K562 (cell line): ENCODE results near the gene EPSTI1. TPM values are rescaled to one million over a fixed set of nuclear protein-coding genes. Genes with fewer than 3 reads are reported as not detected.

Experiments used
- ATAC-seq: fragments of 200-7000 bp; cut with Tn5 transposase; 3 replicates; pipeline ENCODE4 v1.9.1; 2020; ENCODE audit warnings: moderate library complexity
- BruUV-seq: library from RNA; stranded (reverse); fragments of 400-500 nt; replicated peaks from 2 replicates; lab custom pipeline; 2021; lab: Mats Ljungman, UMichigan
- CTCF ChIA-PET: fragments of 300-600 bp; formaldehyde crosslinking; extraction: SDS; loops from one replicate; lab custom pipeline; 2021; ENCODE audit warnings: low intra/inter-chr PET ratio; lab: Yijun Ruan, JAX
- POLR2A ChIA-PET: fragments of 300-600, 350-650 bp; sonication (Branson Sonifier 250); formaldehyde crosslinking; extraction: SDS; loops from one replicate; lab custom pipeline; 2021; ENCODE audit warnings: antibody characterized with exemption, inconsistent platforms; lab: Yijun Ruan, JAX
- DNase-seq, 4 experiments: peaks; one replicate each; pipeline versions ENCODE4 v3.0.0 to v3.0.0-alpha.2; 2011 to 2018; ENCODE audit warnings: low spot score in 3 of 4, mixed read lengths in 3 of 4; ENCODE audit errors: extremely low read depth in 1 of 4
- FAIRE-seq: peaks from 2 replicates; lab custom pipeline; 2011; peaks lifted over from hg19 to GRCh38; lab: Jason Lieb, UNC
- H2AFZ ChIP-seq: 2 replicates; pipeline ENCODE4 v1.6.0; 2011; ENCODE audit warnings: low read depth, low read length, control low read depth, inconsistent platforms
- H3K27ac ChIP-seq: fragments of 200-600 bp; 3 replicates; pipeline ENCODE4 v1.8.0; 2011; ENCODE audit warnings: low read depth, mild to moderate bottlenecking, control low read depth, inconsistent platforms, low read length, moderate library complexity, mixed read lengths; ENCODE audit errors: extremely low read depth
- H3K27me3 ChIP-seq, 2 experiments: fragments of 300-600 bp in 1 of 2; 2 replicates in 1 of 2; 3 replicates in 1 of 2; pipeline versions ENCODE4 v1.6.0 to v1.8.0; 2011; ENCODE audit warnings: inconsistent platforms in 2 of 2, low read length in 2 of 2, mild to moderate bottlenecking in 1 of 2, mixed read lengths in 1 of 2, moderate library complexity in 1 of 2; ENCODE audit not compliant: control insufficient read depth in 2 of 2, insufficient read depth in 2 of 2
- H3K36me3 ChIP-seq: fragments of 300-600 bp; 3 replicates; pipeline ENCODE4 v1.8.0; 2011; ENCODE audit warnings: mild to moderate bottlenecking, low read length, inconsistent platforms; ENCODE audit not compliant: control insufficient read depth, insufficient read depth
- H3K4me1 ChIP-seq, 2 experiments: fragments of 200-600 bp in 1 of 2; replicated peaks in 1 of 2; 2 replicates in 1 of 2; 3 replicates in 1 of 2; pipeline versions ENCODE4 v1.5.1 to v1.8.0; 2011; ENCODE audit warnings: inconsistent platforms in 2 of 2, low read length in 2 of 2, mild to moderate bottlenecking in 1 of 2, mixed read lengths in 1 of 2, moderate library complexity in 1 of 2; ENCODE audit not compliant: control insufficient read depth in 2 of 2, insufficient read depth in 2 of 2
- H3K4me2 ChIP-seq: 2 replicates; pipeline ENCODE4 v1.6.1; 2011; ENCODE audit warnings: low read length, control low read depth, inconsistent platforms, mixed read lengths; ENCODE audit not compliant: insufficient read depth
- H3K4me3 ChIP-seq: fragments of 200-600 bp; sonication (generic), shearing (Covaris generic); 2 replicates; pipeline ENCODE4 v1.5.1; 2016; ENCODE audit warnings: control low read depth, inconsistent platforms
- H3K79me2 ChIP-seq: fragments of 200-600 bp; 3 replicates; pipeline ENCODE4 v1.8.0; 2011; ENCODE audit warnings: low read length, inconsistent platforms; ENCODE audit not compliant: control insufficient read depth, insufficient read depth
- H3K9ac ChIP-seq, 2 experiments: 2 replicates each; pipeline versions ENCODE4 v1.6.0 to v1.6.1; 2011; ENCODE audit warnings: low read depth in 2 of 2, low read length in 2 of 2, control low read depth in 1 of 2, inconsistent platforms in 1 of 2, mild to moderate bottlenecking in 1 of 2, mixed read lengths in 1 of 2; ENCODE audit not compliant: insufficient read depth in 1 of 2
- H3K9me1 ChIP-seq: one replicate; pipeline ENCODE4 v1.6.0; 2011; ENCODE audit warnings: inconsistent platforms, mild to moderate bottlenecking, low read length, moderate library complexity; ENCODE audit not compliant: control insufficient read depth, insufficient read depth
- H3K9me3 ChIP-seq: replicated peaks from 2 replicates; pipeline ENCODE4 v1.5.1; 2011; ENCODE audit warnings: low read depth, low read length, inconsistent platforms; ENCODE audit not compliant: control insufficient read depth, insufficient read depth
- H4K20me1 ChIP-seq: replicated peaks from 2 replicates; pipeline ENCODE4 v1.6.1; 2011; ENCODE audit warnings: low read length, inconsistent platforms, mixed read lengths; ENCODE audit not compliant: control insufficient read depth, insufficient read depth
- CEBPG ChIP-seq, 3 experiments: fragments of 200-800 bp in 1 of 3; sonication (Bioruptor generic) in 1 of 3; sonication (generic) in 1 of 3; formaldehyde crosslinking in 1 of 3; IDR thresholded peaks in 2 of 3; conservative IDR thresholded peaks in 1 of 3; 2 replicates each; pipeline versions ENCODE4 v1.6.1 to v1.8.0; 2016 to 2022; ENCODE audit warnings: missing compliant biosample characterization in 2 of 3, missing genetic modification characterization in 2 of 3, mild to moderate bottlenecking in 1 of 3, missing genetic modification reagents in 1 of 3
- HEY1 ChIP-seq: fragments of 250-450 bp; sonication (Bioruptor Pico); IDR thresholded peaks from 2 replicates; pipeline ENCODE4 v1.5.0; 2020; ENCODE audit warnings: mild to moderate bottlenecking, moderate library complexity, borderline replicate concordance
- RCOR1 ChIP-seq, 2 experiments: IDR thresholded peaks; 2 replicates each; pipeline ENCODE4 v1.6.1; 2012; ENCODE audit warnings: low read depth in 2 of 2, low read length in 2 of 2, borderline replicate concordance in 1 of 2, improper control_type of control experiment in 1 of 2
- SMARCA4 ChIP-seq: fragments of 450-650 bp; IDR thresholded peaks from 2 replicates; pipeline ENCODE4 v1.6.1; 2016
- U2AF2 ChIP-seq: fragments of 200-400 bp; formaldehyde crosslinking; optimal IDR thresholded peaks from 2 replicates; pipeline ENCODE3; 2017; ENCODE audit warnings: low read depth, mild to moderate bottlenecking, low read length
- XRCC4 ChIP-seq: IDR thresholded peaks from one replicate; pipeline ENCODE4 v1.6.1; 2011; ENCODE audit not compliant: insufficient read depth, insufficient read length; ENCODE audit errors: extremely low read depth
- YBX1 ChIP-seq: fragments of 450-650 bp; IDR thresholded peaks from 2 replicates; pipeline ENCODE4 v1.7.1; 2016; ENCODE audit warnings: mild to moderate bottlenecking
- WGBS: fragments of 100-300 bp; shearing (Covaris generic); methylation state at CpG from one replicate; pipeline ENCODE4 v1.1.6; 2016; ENCODE audit warnings: low coverage, mixed read lengths; ENCODE audit not compliant: insufficient coverage; ENCODE audit errors: missing lambda C conversion rate; 5-methylcytosine and 5-hydroxymethylcytosine counted together
- in situ Hi-C: fragments of 300-500 bp; cut with MboI; formaldehyde crosslinking; loops from 4 replicates; pipeline ENCODE4 v1.15.0; 2018; ENCODE audit warnings: inconsistent platforms, mixed read lengths
- intact Hi-C: fragments of 100-400 bp; cut with micrococcal nuclease; formaldehyde crosslinking; loops from 2 replicates; pipeline ENCODE4 v1.14.2; 2022
- polyA plus RNA-seq, 8 experiments: library from polyadenylated mRNA; depleted of rRNA in 4 of 8; stranded (reverse) in 5 of 8; unstranded in 3 of 8; fragments of >200 nt; fragmentation: Nextera tagmentation in 2 of 8; fragmentation: Illumina TruSeq in 1 of 8; extraction: Ambion mirVana in 2 of 8; extraction: Trizol in 1 of 8; gene quantifications; 2 replicates each; pipeline versions ENCODE4 v1.2.1 to v1.2.3, GENCODE V29; 2011 to 2014; ENCODE audit warnings: inconsistent platforms in 1 of 8, missing spikeins in 1 of 8
- total RNA-seq, 7 experiments: library from RNA; depleted of rRNA in 6 of 7; stranded (reverse); fragments of >200 nt in 6 of 7; fragmentation: Illumina TruSeq in 2 of 7; extraction: Trizol in 2 of 7; gene quantifications; 2 replicates each; pipeline versions ENCODE4 v1.2.1 to v1.2.3, GENCODE V29; 2011 to 2021; ENCODE audit warnings: low replicate concordance in 1 of 7
- TF ChIP-seq, protein P1 (sequence below), 3 experiments: fragments of 200-800 bp in 1 of 3; fragments of 250-450 bp in 1 of 3; fragments of 450-650 bp in 1 of 3; sonication (Bioruptor Pico) in 1 of 3; sonication (Bioruptor generic) in 1 of 3; formaldehyde crosslinking in 1 of 3; IDR thresholded peaks; 2 replicates each; pipeline versions ENCODE4 v1.6.1 to v1.8.0; 2016 to 2022; ENCODE audit warnings: mild to moderate bottlenecking in 2 of 3, missing genetic modification characterization in 2 of 3, missing compliant biosample characterization in 1 of 3, moderate library complexity in 1 of 3
- TF ChIP-seq, protein P2 (sequence below): IDR thresholded peaks from 2 replicates; pipeline ENCODE4 v1.6.1; 2016; ENCODE audit warnings: missing genetic modification characterization, missing compliant biosample characterization
- TF ChIP-seq, protein P3 (sequence below): fragments of 200-800 bp; sonication (Bioruptor generic); IDR thresholded peaks from 2 replicates; pipeline ENCODE4 v1.6.1; 2017; ENCODE audit warnings: missing genetic modification characterization, missing compliant biosample characterization

The EPSTI1 gene
- total and polyA plus RNA-seq, 9 of the 15 experiments (the other 6 are each of a cell fraction or from before 2014, with no cell fraction given) = 0.18 to 1.0 TPM; not detected in 7

DNA sequence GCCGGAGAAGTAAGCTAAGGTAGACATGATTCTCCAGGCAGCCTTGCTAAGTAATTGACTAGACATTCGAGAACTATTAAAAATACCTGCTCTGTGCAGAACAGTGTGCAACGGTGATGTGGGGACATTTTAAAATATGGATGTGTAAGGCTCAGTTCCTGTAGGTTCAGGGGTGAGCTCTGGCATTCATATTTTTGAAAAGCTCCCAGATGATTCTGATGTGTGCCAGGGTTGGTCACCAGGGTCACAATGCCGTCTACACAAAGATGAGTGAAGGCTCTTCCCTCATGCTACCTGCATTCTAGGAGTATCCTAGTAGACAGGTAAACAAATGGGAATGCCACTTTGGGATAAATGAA, 702 bp upstream of the EPSTI1 start:
- ChIA-PET POLR2A (interaction anchor here (1.0 kb wide), 1 partner anchor 27 kb away, joined by 4 read pairs; no protein-coding TSS in a partner anchor), CTCF (no interaction called here)
- H4K20me1 ChIP-seq = no peaks in the 10 kb centered on the region
- FAIRE-seq = no peak
- H3K79me2 ChIP-seq = no peaks in the 10 kb centered on the region
- H3K4me3 ChIP-seq = no peak overlapping the region
- BruUV-seq = no TSS peak
- peaks cover 2 to 4% of the 10 kb centered on the region in 2 experiments; a peak in 3 of 5 replicates for H3K27me3 ChIP-seq
- H3K4me1 ChIP-seq = peaks cover 0 to 5% of the 10 kb centered on the region in 2 experiments; a peak in 3 of 5 replicates
- no peak for DNase-seq
- in situ Hi-C loops (no loop called here), intact Hi-C loops (no loop called here)
- no peak overlapping the region for H2AFZ ChIP-seq
- no peak overlapping the region for H3K4me2 ChIP-seq
- no peak for ATAC-seq
- no peaks in the 10 kb centered on the region for H3K9me1 ChIP-seq
- WGBS = 2% methylated on average over 4 of the region's 4 CpGs
- H3K9me3 ChIP-seq = no peaks in the 10 kb centered on the region
- TF ChIP-seq U2AF2 = no peak
- TF ChIP-seq, protein P1, sequence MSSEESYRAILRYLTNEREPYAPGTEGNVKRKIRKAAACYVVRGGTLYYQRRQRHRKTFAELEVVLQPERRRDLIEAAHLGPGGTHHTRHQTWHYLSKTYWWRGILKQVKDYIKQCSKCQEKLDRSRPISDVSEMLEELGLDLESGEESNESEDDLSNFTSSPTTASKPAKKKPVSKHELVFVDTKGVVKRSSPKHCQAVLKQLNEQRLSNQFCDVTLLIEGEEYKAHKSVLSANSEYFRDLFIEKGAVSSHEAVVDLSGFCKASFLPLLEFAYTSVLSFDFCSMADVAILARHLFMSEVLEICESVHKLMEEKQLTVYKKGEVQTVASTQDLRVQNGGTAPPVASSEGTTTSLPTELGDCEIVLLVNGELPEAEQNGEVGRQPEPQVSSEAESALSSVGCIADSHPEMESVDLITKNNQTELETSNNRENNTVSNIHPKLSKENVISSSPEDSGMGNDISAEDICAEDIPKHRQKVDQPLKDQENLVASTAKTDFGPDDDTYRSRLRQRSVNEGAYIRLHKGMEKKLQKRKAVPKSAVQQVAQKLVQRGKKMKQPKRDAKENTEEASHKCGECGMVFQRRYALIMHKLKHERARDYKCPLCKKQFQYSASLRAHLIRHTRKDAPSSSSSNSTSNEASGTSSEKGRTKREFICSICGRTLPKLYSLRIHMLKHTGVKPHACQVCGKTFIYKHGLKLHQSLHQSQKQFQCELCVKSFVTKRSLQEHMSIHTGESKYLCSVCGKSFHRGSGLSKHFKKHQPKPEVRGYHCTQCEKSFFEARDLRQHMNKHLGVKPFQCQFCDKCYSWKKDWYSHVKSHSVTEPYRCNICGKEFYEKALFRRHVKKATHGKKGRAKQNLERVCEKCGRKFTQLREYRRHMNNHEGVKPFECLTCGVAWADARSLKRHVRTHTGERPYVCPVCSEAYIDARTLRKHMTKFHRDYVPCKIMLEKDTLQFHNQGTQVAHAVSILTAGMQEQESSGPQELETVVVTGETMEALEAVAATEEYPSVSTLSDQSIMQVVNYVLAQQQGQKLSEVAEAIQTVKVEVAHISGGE (CRISPR knock-in tag; IDR thresholded peaks at IDR 0.05) = no peak
- TF ChIP-seq YBX1 = no peak
- no peak for TF ChIP-seq SMARCA4
- TF ChIP-seq, protein P2, sequence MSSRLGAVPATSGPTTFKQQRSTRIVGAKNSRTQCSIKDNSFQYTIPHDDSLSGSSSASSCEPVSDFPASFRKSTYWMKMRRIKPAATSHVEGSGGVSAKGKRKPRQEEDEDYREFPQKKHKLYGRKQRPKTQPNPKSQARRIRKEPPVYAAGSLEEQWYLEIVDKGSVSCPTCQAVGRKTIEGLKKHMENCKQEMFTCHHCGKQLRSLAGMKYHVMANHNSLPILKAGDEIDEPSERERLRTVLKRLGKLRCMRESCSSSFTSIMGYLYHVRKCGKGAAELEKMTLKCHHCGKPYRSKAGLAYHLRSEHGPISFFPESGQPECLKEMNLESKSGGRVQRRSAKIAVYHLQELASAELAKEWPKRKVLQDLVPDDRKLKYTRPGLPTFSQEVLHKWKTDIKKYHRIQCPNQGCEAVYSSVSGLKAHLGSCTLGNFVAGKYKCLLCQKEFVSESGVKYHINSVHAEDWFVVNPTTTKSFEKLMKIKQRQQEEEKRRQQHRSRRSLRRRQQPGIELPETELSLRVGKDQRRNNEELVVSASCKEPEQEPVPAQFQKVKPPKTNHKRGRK (tag) = no peak
- no peak for TF ChIP-seq CEBPG (CRISPR knock-in tag; IDR thresholded peaks at IDR 0.05)
- TF ChIP-seq CEBPG (tag; conservative IDR thresholded peaks at IDR 0.05 in 1 of 2, IDR thresholded peaks at IDR 0.05 in 1 of 2) = no peak
- TF ChIP-seq HEY1 = no peak
- TF ChIP-seq RCOR1 (IDR thresholded peaks at IDR 0.05; ENCODE audit: borderline replicate concordance in 1 of 2, low read depth in 2 of 2, low read length in 2 of 2) = no peak
- TF ChIP-seq XRCC4 = no peak
- TF ChIP-seq, protein P3, sequence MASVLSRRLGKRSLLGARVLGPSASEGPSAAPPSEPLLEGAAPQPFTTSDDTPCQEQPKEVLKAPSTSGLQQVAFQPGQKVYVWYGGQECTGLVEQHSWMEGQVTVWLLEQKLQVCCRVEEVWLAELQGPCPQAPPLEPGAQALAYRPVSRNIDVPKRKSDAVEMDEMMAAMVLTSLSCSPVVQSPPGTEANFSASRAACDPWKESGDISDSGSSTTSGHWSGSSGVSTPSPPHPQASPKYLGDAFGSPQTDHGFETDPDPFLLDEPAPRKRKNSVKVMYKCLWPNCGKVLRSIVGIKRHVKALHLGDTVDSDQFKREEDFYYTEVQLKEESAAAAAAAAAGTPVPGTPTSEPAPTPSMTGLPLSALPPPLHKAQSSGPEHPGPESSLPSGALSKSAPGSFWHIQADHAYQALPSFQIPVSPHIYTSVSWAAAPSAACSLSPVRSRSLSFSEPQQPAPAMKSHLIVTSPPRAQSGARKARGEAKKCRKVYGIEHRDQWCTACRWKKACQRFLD (CRISPR knock-in tag) = no peak
- no peaks in the 10 kb centered on the region for H3K36me3 ChIP-seq
- H3K9ac ChIP-seq = no peak overlapping the region
- H3K27ac ChIP-seq = no peak overlapping the region
